ENCODE results near the gene CLEC16A.
"Not testable (repeated sequence)": the region's sequence is repeated elsewhere in the genome, so short reads cannot be mapped to it uniquely, and the experiment has no call there.

CLEC16A gene

GRCh38 chr16:11102523-11102898 is 158.1 kb downstream of the CLEC16A start:
- TF ChIP-seq CTCF (IDR thresholded peaks at IDR 0.05): no peak
- DNase-seq: no peak
- Histone ChIP-seq H3K36me3 (peaks cover 0 to 7% (median 0%) of the 10 kb centered on the region in 3 donors), H3K27ac (no peak overlapping the region), H3K27me3 (no peaks in the 10 kb centered on the region), H3K4me1 (peaks cover 4 to 58% (median 33%) of the 10 kb centered on the region in 4 donors), H3K4me3 (no peak overlapping the region), H3K9me3 (no peaks in the 10 kb centered on the region)
- intact Hi-C loops (cut with DNase I; ENCODE audit: low total_unique reads): no loop called here

- intact Hi-C loops (cut with DNase I; ENCODE audit: low total_unique reads); H3K27ac ChIP-seq; H3K27me3 ChIP-seq; H3K36me3 ChIP-seq; H3K9me3 ChIP-seq; H3K4me3 ChIP-seq; DNase-seq: not testable (repeated sequence)
- peaks cover 4 to 65% (median 41%) of the 10 kb centered on the region in 4 donors for H3K4me1 ChIP-seq
Observed at GRCh38 chr16:11103301-11103700, 158.9 kb downstream of the CLEC16A start.

GRCh38 chr16:11104168-11105037 is 160.0 kb downstream of the CLEC16A start:
- intact Hi-C loops (cut with DNase I; ENCODE audit: low total_unique reads): no loop called here
- Histone ChIP-seq H3K27me3 (no peaks in the 10 kb centered on the region), H3K27ac (peak overlapping the region; percentile 22 to 42), H3K4me1 (peaks cover 4 to 65% (median 45%) of the 10 kb centered on the region in 4 donors), H3K4me3 (no peak overlapping the region), H3K36me3 (no peaks in the 10 kb centered on the region), H3K9me3 (no peaks in the 10 kb centered on the region)
- no peak for TF ChIP-seq CTCF (IDR thresholded peaks at IDR 0.05)
- DNase-seq: peak in 1 of 2 donors; percentile 65

GRCh38 chr16:11105038-11105903 is 160.9 kb downstream of the CLEC16A start:
- H3K4me1 ChIP-seq: peaks cover 4 to 65% (median 43%) of the 10 kb centered on the region in 4 donors
- H3K36me3 ChIP-seq: no peaks in the 10 kb centered on the region
- intact Hi-C loops (cut with DNase I; ENCODE audit: low total_unique reads): no loop called here
- H3K27ac ChIP-seq: peak overlapping the region in 1 of 2 donors; percentile 42
- peak; percentile 67 to 68 for DNase-seq
- H3K27me3 ChIP-seq: no peaks in the 10 kb centered on the region
- TF ChIP-seq CTCF (IDR thresholded peaks at IDR 0.05): peak in 1 of 2 experiments; percentile 4
- no peaks in the 10 kb centered on the region for H3K9me3 ChIP-seq
- H3K4me3 ChIP-seq: no peak overlapping the region

GRCh38 chr16:11106726-11107125 is 162.4 kb downstream of the CLEC16A start:
- no peak overlapping the region for H3K4me3 ChIP-seq
- intact Hi-C loops (cut with DNase I; ENCODE audit: low total_unique reads): no loop called here
- H3K27me3 ChIP-seq: no peaks in the 10 kb centered on the region
- peaks cover 0 to 7% (median 5%) of the 10 kb centered on the region in 3 donors for H3K9me3 ChIP-seq
- TF ChIP-seq CTCF (IDR thresholded peaks at IDR 0.05): no peak
- peak overlapping the region in 1 of 2 donors; percentile 7 for H3K27ac ChIP-seq
- DNase-seq: no peak
- H3K4me1 ChIP-seq: peaks cover 4 to 64% (median 45%) of the 10 kb centered on the region in 4 donors
- H3K36me3 ChIP-seq: peaks cover 0 to 8% (median 0%) of the 10 kb centered on the region in 3 donors

Data from tibial artery (tissue), 4 donors.